Heart left ventricle (tissue), 13 donors: ENCODE data around the gene VPS37B.

Experiments used
- CTCF ChIP-seq, 12 donors: fragments of 200-600 bp; sonication (generic) in 4 of 12; IDR thresholded peaks; one replicate each; pipeline versions ENCODE4 v1.5.0 to v1.8.0; 2018 to 2022; ENCODE audit warnings: antibody characterized with exemption in 12 of 12, mild to moderate bottlenecking in 5 of 12
- POLR2A ChIP-seq, 2 donors: fragments of 450-650 bp; IDR thresholded peaks; one replicate each; pipeline ENCODE4 v1.6.1; 2017; ENCODE audit warnings: antibody characterized with exemption in 2 of 2, mild to moderate bottlenecking in 2 of 2, moderate library complexity in 2 of 2
- donor health status: ischemic (EF 13 %, LVEDD 7.1; RV severe dilation, severe dysfunction).
- donor health status: DM: no; HTN: yes; CAD: no.
- donor health status: DM: no; HTN: no; CAD: no.
- donor health status: ischemic (EF 25% LVEDD 6.9; RV normal size, moderate dysfunction).
- donor health status: ischemic (EF 25% LVEDD 5.7; RV mildly dilated, moderate dysfunction).
- donor health status: ischemic (EF 35%, LVEDD 5.7; RV mildly dilated, moderate dysfunction).
- donor health status: nonischemic (EF 11% LVEDD 7.7; RV severe dilation, severe dysfunction).
- donor health status: DM: yes; HTN: yes; CAD: no.
- donor health status: PGD.
- donor health status: ischemic (EF 29% LVEDD 5.4; RV normal size, mild dysfunction).
- donor health status: nonischemic (EF 23%, LVEDD 6.1; RV moderate dilation, normal function).

- TF ChIP-seq CTCF (IDR thresholded peaks at IDR 0.05) (no peak), POLR2A (IDR thresholded peaks at IDR 0.05) (no peak)
Measured at GRCh38 chr12:122878780-122879612, 16.9 kb downstream of the VPS37B start.
